Panc1 (cell line): ENCODE results near the gene APOO. TPM values are rescaled to one million over a fixed set of nuclear protein-coding genes. Genes with fewer than 3 reads are reported as not detected.
"Not testable (repeated sequence)": the region's sequence is repeated elsewhere in the genome, so short reads cannot be mapped to it uniquely, and the experiment has no call there.

Experiments
- ATAC-seq: fragments of 200-7000 bp; cut with Tn5 transposase; 2 replicates; pipeline ENCODE4 v1.9.1; 2020; ENCODE audit warnings: mild to moderate bottlenecking, moderate library complexity
- BruUV-seq: library from RNA; stranded (reverse); fragments of 400-500 nt; replicated peaks from 2 replicates; lab custom pipeline; 2021; lab: Mats Ljungman, UMichigan
- CTCF ChIA-PET: fragments of 300-600 bp; sonication (Branson Sonifier 250); formaldehyde crosslinking; loops from one replicate; lab custom pipeline; 2022; ENCODE audit warnings: antibody characterized with exemption; lab: Charles Lee
- POLR2A ChIA-PET: fragments of 300-600 bp; sonication (Branson Sonifier 250); formaldehyde crosslinking; loops from one replicate; lab custom pipeline; 2022; ENCODE audit warnings: antibody characterized with exemption; lab: Charles Lee
- DNase-seq: peaks from one replicate; pipeline ENCODE4 v3.0.0-alpha.2; 2010; ENCODE audit warnings: low read depth, low spot score
- H3K27ac ChIP-seq: 2 replicates; pipeline ENCODE4 v1.5.1; 2011; ENCODE audit warnings: mild to moderate bottlenecking, low read length, inconsistent platforms
- H3K27me3 ChIP-seq: fragments of 200-500 bp; sonication (Bioruptor generic); 2 replicates; pipeline ENCODE4 v1.6.0; 2014; ENCODE audit warnings: low read length, inconsistent platforms; ENCODE audit not compliant: control insufficient read depth, insufficient read depth
- H3K36me3 ChIP-seq: fragments of 200-500 bp; sonication (Bioruptor generic); 2 replicates; pipeline ENCODE4 v1.5.1; 2014; ENCODE audit warnings: inconsistent platforms, mild to moderate bottlenecking, low read length, moderate library complexity; ENCODE audit not compliant: control insufficient read depth, insufficient read depth
- H3K4me1 ChIP-seq: 2 replicates; pipeline ENCODE4 v1.5.1; 2011; ENCODE audit warnings: inconsistent platforms, mild to moderate bottlenecking, low read length, moderate library complexity; ENCODE audit not compliant: control insufficient read depth, insufficient read depth
- H3K4me3 ChIP-seq, 2 experiments: 2 replicates each; pipeline ENCODE4 v1.5.1; 2011 to 2012; ENCODE audit warnings: low read depth in 2 of 2, low read length in 2 of 2, mild to moderate bottlenecking in 2 of 2, inconsistent platforms in 1 of 2, moderate library complexity in 1 of 2
- H3K9me3 ChIP-seq: fragments of 200-500 bp; sonication (Bioruptor generic); 2 replicates; pipeline ENCODE4 v1.5.1; 2014; ENCODE audit warnings: low read depth, mild to moderate bottlenecking, inconsistent platforms, low read length, moderate library complexity; ENCODE audit not compliant: control insufficient read depth, insufficient read depth
- POLR2AphosphoS5 ChIP-seq: IDR thresholded peaks from 2 replicates; pipeline ENCODE4 v1.6.1; 2012; ENCODE audit warnings: mild to moderate bottlenecking, low read depth, low read length, moderate library complexity
- SIN3A ChIP-seq: IDR thresholded peaks from 2 replicates; pipeline ENCODE4 v1.6.1; 2012; ENCODE audit warnings: low read depth, mild to moderate bottlenecking, low read length, moderate library complexity, borderline replicate concordance; ENCODE audit not compliant: insufficient read depth
- TCF7L2 ChIP-seq: IDR thresholded peaks from 2 replicates; pipeline ENCODE4 v1.6.1; 2011; ENCODE audit warnings: mild to moderate bottlenecking, low read depth, low read length, inconsistent platforms
- in situ Hi-C: cut with HindIII; loops from 2 replicates; pipeline ENCODE4 v1.10.0; 2016; ENCODE audit warnings: low sequenced_read_pairs, low pct_unique_long_range_greater_than_20kb
- intact Hi-C: fragments of 100-400 bp; cut with micrococcal nuclease; formaldehyde crosslinking; loops from one replicate; pipeline ENCODE4 v1.10.0; 2022; ENCODE audit not compliant: unreplicated experiment
- total RNA-seq: library from RNA; stranded (reverse); gene quantifications from one replicate; pipeline ENCODE4 v1.2.1, GENCODE V29; 2021; ENCODE audit not compliant: unreplicated experiment
- TF ChIP-seq, protein P1 (sequence below), 2 experiments: IDR thresholded peaks; 2 replicates each; pipeline ENCODE4 v1.6.1; 2011 to 2012; ENCODE audit warnings: low read depth in 2 of 2, control low read depth in 1 of 2, low read length in 1 of 2, mild to moderate bottlenecking in 1 of 2, moderate library complexity in 1 of 2; ENCODE audit not compliant: insufficient read depth in 1 of 2
- TF ChIP-seq, protein P2 (sequence below): fragments of 450-650 bp; IDR thresholded peaks from 2 replicates; pipeline ENCODE4 v1.5.1; 2017; ENCODE audit warnings: mild to moderate bottlenecking

APOO gene
- total RNA-seq, 1 experiment from 2014 or later: 36.8 TPM

DNA sequence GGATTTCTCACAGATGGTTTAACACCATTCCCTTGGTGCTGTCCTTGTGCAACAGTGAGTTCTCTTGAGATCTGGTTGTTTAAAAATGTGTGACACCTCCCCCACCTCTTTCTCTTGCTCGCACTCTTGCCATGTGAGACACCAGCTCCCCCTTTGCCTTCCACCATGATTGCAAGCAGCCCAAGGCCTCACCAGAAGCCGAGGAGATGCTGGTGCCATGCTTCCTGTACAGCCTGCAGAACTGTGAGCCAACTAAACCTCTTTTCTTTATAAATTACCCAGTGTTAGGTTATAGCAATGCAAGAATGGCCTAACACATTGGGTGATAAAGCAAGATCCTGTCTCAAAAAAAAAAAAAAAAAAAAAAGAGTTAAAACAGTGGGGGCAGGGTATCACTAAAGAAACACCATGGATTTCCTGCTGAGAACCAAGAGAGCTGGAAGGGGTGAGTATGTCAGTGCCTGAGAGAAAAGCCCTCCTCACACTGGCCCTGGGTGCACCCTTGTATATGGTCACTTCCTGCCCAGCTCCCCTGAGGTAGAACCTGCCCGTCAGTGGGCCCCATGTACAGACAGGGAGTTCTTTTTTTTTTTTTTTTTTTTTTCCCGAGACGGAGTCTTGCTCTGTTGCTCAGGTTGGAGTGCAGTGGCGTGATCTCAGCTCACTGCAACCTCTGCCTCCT is 46.4 kb downstream of the APOO start:
- Histone ChIP-seq H3K9me3 (no peaks in the 10 kb centered on the region), H3K36me3 (no peaks in the 10 kb centered on the region), H3K27ac (no peak overlapping the region), H3K4me3 (no peak overlapping the region), H3K4me1 (no peaks in the 10 kb centered on the region), H3K27me3 (no peaks in the 10 kb centered on the region)
- in situ Hi-C loops: no loop called here
- POLR2A ChIA-PET: interaction anchor here (1.2 kb wide), 1 partner anchor 12 kb away, joined by 15 read pairs; no protein-coding TSS in a partner anchor
- BruUV-seq: no TSS peak
- CTCF ChIA-PET: no interaction called here
- ATAC-seq: no peak
- no peak for DNase-seq
- intact Hi-C loops: no loop called here
- TF ChIP-seq, protein P1, sequence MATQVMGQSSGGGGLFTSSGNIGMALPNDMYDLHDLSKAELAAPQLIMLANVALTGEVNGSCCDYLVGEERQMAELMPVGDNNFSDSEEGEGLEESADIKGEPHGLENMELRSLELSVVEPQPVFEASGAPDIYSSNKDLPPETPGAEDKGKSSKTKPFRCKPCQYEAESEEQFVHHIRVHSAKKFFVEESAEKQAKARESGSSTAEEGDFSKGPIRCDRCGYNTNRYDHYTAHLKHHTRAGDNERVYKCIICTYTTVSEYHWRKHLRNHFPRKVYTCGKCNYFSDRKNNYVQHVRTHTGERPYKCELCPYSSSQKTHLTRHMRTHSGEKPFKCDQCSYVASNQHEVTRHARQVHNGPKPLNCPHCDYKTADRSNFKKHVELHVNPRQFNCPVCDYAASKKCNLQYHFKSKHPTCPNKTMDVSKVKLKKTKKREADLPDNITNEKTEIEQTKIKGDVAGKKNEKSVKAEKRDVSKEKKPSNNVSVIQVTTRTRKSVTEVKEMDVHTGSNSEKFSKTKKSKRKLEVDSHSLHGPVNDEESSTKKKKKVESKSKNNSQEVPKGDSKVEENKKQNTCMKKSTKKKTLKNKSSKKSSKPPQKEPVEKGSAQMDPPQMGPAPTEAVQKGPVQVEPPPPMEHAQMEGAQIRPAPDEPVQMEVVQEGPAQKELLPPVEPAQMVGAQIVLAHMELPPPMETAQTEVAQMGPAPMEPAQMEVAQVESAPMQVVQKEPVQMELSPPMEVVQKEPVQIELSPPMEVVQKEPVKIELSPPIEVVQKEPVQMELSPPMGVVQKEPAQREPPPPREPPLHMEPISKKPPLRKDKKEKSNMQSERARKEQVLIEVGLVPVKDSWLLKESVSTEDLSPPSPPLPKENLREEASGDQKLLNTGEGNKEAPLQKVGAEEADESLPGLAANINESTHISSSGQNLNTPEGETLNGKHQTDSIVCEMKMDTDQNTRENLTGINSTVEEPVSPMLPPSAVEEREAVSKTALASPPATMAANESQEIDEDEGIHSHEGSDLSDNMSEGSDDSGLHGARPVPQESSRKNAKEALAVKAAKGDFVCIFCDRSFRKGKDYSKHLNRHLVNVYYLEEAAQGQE (IDR thresholded peaks at IDR 0.05; ENCODE audit: insufficient read depth in 1 of 2, low read depth in 2 of 2, low read length in 1 of 2): no peak
- TF ChIP-seq, protein P2, sequence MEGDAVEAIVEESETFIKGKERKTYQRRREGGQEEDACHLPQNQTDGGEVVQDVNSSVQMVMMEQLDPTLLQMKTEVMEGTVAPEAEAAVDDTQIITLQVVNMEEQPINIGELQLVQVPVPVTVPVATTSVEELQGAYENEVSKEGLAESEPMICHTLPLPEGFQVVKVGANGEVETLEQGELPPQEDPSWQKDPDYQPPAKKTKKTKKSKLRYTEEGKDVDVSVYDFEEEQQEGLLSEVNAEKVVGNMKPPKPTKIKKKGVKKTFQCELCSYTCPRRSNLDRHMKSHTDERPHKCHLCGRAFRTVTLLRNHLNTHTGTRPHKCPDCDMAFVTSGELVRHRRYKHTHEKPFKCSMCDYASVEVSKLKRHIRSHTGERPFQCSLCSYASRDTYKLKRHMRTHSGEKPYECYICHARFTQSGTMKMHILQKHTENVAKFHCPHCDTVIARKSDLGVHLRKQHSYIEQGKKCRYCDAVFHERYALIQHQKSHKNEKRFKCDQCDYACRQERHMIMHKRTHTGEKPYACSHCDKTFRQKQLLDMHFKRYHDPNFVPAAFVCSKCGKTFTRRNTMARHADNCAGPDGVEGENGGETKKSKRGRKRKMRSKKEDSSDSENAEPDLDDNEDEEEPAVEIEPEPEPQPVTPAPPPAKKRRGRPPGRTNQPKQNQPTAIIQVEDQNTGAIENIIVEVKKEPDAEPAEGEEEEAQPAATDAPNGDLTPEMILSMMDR: no peak
- TF ChIP-seq POLR2AphosphoS5: no peak
- no peak for TF ChIP-seq TCF7L2
- no peak for TF ChIP-seq SIN3A

DNA sequence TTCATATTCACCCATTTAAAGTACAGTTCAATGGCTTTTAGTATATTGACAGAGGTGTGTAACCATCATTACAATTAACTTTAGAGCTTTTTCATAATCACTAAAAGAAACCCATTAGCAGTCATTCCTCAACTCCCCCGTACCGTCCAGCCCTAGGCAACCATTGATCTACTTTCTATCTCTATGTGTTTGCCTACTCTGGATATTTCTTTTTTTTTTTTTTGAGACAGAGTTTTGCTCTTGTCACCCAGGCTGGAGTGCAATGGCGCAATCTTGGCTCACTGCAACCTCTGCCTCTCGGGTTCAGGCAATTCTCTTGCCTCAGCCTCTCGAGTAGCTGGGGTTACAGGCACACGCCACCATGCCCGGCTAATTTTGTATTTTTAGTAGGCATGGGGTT is 48.5 kb downstream of the APOO start:
- BruUV-seq, H3K36me3 ChIP-seq, DNase-seq, POLR2A ChIA-PET, H3K27ac ChIP-seq, CTCF ChIA-PET, in situ Hi-C loops, H3K4me1 ChIP-seq, intact Hi-C loops, H3K9me3 ChIP-seq, H3K27me3 ChIP-seq, H3K4me3 ChIP-seq, ATAC-seq: not testable (repeated sequence)

DNA sequence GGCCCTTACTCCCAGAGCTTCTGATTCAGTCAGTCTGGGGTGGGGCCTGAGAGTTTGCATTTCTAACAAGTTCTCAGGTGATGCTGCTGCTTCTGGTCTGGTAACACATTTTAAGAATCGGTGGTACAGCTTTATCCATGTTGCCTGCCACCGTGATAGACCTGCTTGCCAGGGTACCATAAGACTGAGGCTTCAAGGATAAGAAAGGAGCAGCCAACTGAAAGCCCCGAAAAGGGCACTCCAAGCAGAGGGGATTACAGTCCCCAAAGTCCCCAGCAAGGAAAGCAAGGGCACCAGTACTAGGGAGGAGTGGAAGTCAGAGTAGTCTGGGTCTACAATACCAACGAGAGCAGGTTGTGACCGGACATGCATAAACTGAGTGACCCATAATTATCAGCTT is 49.8 kb downstream of the APOO start:
- TF ChIP-seq SIN3A (no peak), POLR2AphosphoS5 (no peak), TCF7L2 (no peak)
- TF ChIP-seq, protein P2: no peak
- TF ChIP-seq, protein P1 (IDR thresholded peaks at IDR 0.05; ENCODE audit: insufficient read depth in 1 of 2, low read depth in 2 of 2, low read length in 1 of 2): no peak
- CTCF ChIA-PET: no interaction called here
- Histone ChIP-seq H3K9me3 (no peaks in the 10 kb centered on the region), H3K4me3 (no peak overlapping the region), H3K27me3 (no peaks in the 10 kb centered on the region), H3K36me3 (no peaks in the 10 kb centered on the region), H3K4me1 (no peaks in the 10 kb centered on the region), H3K27ac (no peak overlapping the region)
- BruUV-seq: no TSS peak
- in situ Hi-C loops: no loop called here
- POLR2A ChIA-PET: interaction anchor here (0.5 to 0.6 kb wide), 2 partner anchors 31 to 58 kb away, joined by 5 read pairs; no protein-coding TSS in a partner anchor
- no peak for ATAC-seq
- intact Hi-C loops: no loop called here
- no peak for DNase-seq
